GM12891 (cell line): Measurements from ENCODE around the gene SERPINB13.

Experiments
- PAX5 ChIP-seq: IDR thresholded peaks from 2 replicates; pipeline ENCODE4 v1.6.1; 2011; ENCODE audit warnings: low read length, moderate library complexity, mild to moderate bottlenecking; ENCODE audit not compliant: insufficient read depth, severe bottlenecking
- POLR2A ChIP-seq: IDR thresholded peaks from 2 replicates; pipeline ENCODE4 v1.6.1; 2011; ENCODE audit warnings: low read depth, low read length, control low read depth
- POLR2AphosphoS5 ChIP-seq: IDR thresholded peaks from 2 replicates; pipeline ENCODE4 v1.6.1; 2011; ENCODE audit warnings: low read depth, low read length, control low read depth
- POU2F2 ChIP-seq: IDR thresholded peaks from 2 replicates; pipeline ENCODE4 v1.6.1; 2011; ENCODE audit warnings: low read depth, mild to moderate bottlenecking, control low read depth, low read length, moderate library complexity
- SPI1 ChIP-seq: IDR thresholded peaks from 2 replicates; pipeline ENCODE4 v1.6.1; 2011; ENCODE audit warnings: low read depth, low read length, control low read depth
- TAF1 ChIP-seq: IDR thresholded peaks from 2 replicates; pipeline ENCODE4 v1.6.1; 2011; ENCODE audit warnings: low read depth, low read length, control low read depth

DNA sequence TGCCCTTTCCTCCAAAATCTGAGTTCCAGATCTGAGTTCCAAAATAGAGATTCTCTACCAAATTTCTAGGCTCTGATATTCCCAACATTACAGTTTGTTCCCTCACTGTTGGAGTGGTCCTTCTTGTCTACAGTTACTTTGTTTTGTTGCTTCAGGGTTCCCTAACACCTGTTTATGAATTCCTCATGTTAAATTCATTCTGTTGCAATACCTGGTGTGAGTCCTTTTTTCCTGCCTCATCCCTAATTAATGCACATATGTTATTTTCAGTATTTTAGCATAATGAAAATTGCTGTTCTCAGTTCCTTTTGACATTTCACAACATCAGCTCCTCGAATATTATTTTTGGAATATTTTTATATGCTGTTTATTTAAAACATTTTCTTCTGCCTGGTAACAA is 16.2 kb downstream of the SERPINB13 start:
- no peak for TF ChIP-seq TAF1
- no peak for TF ChIP-seq POLR2A
- TF ChIP-seq POLR2AphosphoS5, result no peak
- no peak for TF ChIP-seq PAX5
- no peak for TF ChIP-seq SPI1
- TF ChIP-seq POU2F2, result no peak
